ENCODE data around the gene FUZ. TPM values are rescaled to one million over a fixed set of nuclear protein-coding genes. Genes with fewer than 3 reads are reported as not detected.

The FUZ gene
- total RNA-seq, 1 donor from 2014 or later = 14.5 TPM

DNA sequence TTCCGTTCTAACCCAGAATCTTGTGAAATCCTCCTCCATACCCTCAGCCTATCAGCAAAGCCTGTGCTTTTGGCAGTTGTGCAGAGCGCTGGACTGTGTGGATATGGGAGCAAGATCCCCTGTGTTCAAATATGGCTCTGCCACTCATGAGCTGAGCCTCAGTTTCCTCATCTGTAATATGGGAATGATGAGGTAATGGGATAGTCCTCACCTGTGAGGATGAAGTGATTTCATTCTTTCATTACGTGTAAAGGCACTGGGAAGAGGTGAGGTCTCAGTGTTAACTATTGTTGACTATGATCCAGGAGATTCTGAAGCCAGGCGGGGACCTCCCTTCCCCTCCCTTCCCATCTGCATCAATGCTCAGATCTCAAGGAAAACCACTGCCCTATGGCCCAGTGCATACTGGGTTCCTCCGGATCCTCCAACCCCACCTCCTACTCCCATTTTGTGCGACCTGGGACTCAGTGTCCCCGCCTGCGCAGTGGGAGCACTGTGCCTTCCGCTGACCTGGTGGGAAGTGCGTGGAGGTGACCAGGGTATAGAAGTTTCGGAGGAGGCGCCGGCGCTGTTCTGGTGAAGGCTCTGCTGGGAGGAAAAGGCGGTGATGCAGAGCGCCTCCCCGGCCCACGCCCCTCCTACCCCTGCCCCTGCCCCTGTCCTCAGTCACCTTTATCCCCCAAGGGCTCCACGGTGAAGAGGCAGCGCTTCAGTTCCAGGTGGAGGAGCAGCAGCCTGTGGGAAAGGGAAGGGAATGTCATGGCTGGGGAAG lies 5.0 kb downstream of the FUZ start:
- no peak for DNase-seq (ENCODE audit: extremely low read depth, low read depth, low spot score)

DNA sequence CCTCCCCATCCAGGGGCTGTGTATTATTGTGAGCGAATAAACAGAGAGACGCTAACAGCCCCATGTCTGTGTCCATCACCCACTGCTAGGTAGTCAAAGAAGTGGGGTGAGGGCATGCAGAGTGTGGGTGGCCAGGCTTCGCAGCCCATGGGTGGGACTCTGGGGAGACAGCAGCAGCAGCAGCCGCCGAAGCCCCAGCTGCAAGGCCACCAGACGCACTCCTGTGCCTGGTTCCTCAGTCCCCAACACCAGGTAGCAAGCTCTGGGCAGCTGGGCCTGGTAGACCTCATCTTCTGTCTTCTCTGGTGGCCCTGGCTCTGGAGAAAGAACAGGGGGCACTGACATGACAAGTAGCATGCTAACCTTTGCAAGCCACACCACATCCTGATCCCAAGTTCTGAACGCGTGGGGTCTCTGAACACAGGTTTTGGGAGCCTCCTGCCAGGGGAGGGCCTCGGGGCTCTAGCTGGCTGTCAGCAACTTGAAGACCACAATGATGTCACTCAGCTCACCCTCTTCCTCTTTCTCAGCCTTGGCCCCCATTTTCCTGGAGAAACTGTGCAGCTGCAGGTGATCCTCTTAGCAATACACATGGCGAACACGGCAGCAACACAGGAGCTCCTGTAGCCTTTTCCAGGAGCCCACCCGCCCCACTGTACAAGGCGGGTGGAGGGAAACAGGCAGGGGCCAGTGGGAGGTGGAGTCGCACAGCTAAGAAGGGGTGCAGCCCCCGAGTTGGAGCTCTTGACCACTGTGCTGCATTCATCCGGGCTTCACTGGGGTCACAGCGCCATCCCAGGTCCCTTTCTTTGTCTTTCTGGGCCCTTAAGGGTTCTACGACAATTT lies 5.8 kb downstream of the FUZ start:
- no peak for DNase-seq (ENCODE audit: extremely low read depth, low read depth, low spot score)

DNA sequence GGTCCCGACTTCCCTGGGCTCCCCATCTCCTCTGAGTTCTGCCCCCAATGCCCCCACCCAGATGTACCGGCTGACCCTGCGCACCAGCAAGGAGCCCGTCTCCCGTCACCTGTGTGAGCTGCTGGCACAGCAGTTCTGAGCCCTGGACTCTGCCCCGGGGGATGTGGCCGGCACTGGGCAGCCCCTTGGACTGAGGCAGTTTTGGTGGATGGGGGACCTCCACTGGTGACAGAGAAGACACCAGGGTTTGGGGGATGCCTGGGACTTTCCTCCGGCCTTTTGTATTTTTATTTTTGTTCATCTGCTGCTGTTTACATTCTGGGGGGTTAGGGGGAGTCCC lies 6.5 kb downstream of the FUZ start:
- DNase-seq (ENCODE audit: extremely low read depth, low read depth, low spot score) = no peak

DNA sequence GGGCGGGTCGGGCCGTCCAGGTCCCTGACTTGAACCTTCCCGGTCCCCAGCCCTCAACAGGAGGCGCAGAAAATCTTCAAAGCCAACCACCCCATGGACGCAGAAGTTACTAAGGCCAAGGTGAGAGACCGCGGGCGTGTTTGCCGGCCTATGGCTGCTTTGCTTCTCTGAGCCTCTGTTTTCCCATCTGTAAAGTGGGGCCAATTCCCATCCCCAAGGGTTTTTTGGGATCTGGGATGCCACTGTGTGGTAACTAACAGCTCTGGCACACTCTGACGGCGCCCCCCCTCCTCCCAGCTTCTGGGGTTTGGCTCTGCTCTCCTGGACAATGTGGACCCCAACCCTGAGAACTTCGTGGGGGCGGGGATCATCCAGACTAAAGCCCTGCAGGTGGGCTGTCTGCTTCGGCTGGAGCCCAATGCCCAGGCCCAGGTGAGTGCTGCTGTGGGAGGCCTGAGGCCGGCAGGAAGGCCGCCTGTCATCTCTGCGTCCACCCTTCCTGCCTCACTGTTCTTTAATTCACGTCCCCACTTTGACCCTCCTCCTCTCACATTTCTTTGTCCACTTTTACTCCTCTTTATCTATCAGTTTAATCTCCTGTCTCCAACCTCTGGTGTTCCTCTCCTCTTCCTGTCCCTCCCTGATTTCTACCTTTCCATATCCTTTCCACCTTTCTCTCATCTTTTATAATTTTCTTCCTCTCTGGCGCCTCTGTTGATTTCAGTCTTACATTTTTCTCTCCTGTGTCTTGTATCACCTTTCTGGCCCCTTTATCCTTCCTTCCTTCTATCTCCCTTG lies 7.1 kb downstream of the FUZ start:
- DNase-seq (ENCODE audit: extremely low read depth, low read depth, low spot score) = no peak

DNA sequence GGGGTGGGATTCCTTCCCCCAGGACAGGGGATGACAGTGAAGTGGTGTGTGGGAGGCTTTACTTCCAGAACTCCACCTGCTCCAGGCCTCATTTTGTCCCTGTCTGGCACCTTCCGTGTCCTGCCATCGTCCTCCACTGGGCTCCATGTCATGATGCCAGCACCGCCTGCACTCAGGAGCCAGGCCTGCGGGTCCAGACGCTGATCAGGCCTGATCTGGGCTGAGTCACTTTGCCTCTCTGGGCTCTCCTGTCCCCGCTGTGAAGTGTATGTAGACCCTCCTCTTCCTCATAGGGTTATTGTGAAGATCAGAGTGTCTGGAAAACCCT lies 9.6 kb downstream of the FUZ start:
- no peak for DNase-seq (ENCODE audit: extremely low read depth, low read depth, low spot score)

DNA sequence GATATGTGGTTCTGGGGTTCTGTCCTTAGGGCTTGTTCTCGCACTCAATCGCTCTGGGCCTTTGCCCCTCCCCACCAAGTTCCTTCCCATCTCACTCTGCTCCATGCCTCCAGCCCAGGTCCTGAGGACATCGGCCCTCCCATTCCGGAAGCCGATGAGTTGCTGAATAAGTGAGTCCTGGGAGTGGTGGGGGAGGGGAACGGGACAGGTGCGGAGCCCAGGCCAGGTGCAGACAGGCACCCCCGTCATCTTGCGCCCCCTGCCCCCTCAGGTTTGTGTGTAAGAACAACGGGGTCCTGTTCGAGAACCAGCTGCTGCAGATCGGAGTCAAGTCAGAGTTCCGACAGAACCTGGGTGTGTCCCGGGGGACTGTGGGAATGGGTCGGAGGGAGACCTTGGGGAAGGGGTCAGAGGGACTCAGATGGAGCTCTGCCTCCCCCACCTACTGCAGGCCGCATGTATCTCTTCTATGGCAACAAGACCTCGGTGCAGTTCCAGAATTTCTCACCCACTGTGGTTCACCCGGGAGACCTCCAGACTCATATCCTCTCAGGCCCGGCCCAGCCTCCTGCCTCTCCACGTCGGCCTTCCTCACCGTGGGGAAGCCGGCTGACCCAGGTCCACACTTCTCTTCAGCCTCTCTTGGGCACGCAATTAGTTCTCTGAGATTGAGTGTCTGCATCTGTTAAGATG lies 10.1 kb downstream of the FUZ start:
- no peak for DNase-seq (ENCODE audit: extremely low read depth, low read depth, low spot score)

DNA sequence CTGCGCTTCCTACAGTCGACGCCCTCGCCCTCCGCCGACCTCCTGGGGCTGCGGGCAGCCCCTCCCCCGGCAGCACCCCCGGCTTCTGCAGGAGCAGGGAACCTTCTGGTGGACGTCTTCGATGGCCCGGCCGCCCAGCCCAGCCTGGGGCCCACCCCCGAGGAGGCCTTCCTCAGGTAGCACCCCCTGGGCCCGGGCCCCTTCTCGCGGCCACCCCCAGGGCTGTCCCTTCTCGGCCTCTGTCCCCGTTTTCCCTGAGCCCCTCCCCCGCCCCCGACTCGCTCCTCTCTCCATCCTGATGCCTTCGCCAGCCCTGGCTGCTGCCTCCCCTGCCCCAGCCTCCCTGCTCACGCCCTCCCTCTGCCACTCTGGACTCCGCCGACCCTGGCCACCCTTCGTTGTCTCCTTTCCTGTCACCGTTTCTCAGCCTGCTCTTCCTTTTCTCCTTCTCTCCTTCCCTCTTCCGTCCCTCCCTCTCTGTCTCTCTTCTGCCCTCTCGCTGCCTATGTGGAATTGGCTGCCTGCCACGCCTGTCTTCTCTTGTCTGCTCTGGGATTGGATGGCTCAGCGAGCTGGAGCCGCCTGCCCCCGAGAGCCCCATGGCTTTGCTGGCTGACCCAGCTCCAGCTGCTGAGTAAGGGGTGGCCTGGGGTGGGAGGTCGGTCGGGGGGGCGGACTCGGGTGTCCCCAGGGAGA lies 11.0 kb downstream of the FUZ start:
- no peak for DNase-seq (ENCODE audit: extremely low read depth, low read depth, low spot score)

DNA sequence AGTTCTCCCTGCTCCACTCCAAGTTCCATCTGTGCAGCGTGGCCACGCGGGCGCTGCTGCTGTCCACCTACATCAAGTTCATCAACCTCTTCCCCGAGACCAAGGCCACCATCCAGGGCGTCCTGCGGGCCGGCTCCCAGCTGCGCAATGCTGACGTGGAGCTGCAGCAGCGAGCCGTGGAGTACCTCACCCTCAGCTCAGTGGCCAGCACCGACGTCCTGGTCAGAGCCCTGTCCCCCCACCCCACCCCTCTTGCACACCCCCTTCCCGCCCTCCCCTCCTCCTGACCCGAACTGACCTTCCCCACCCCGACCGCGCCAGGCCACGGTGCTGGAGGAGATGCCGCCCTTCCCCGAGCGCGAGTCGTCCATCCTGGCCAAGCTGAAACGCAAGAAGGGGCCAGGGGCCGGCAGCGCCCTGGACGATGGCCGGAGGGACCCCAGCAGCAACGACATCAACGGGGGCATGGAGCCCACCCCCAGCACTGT lies 11.6 kb downstream of the FUZ start:
- no peak for DNase-seq (ENCODE audit: extremely low read depth, low read depth, low spot score)

DNA sequence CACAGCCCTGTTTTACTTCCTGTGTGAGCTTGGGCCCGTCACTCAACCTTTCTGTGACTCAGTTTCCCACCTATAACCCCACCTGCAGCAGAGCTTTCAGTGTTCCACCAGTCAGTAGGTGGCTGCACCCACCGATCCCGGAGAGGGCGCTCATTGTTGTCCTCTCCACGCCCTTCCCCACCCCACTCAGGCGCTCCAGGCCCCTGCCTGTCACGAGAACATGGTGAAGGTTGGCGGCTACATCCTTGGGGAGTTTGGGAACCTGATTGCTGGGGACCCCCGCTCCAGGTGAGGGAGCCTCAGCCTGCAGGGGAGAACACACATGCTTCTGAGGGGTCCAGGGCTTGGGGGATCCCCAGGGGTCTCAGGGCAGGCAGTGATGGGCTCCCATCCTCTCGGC lies 12.3 kb downstream of the FUZ start:
- DNase-seq (ENCODE audit: extremely low read depth, low read depth, low spot score) = no peak

DNA sequence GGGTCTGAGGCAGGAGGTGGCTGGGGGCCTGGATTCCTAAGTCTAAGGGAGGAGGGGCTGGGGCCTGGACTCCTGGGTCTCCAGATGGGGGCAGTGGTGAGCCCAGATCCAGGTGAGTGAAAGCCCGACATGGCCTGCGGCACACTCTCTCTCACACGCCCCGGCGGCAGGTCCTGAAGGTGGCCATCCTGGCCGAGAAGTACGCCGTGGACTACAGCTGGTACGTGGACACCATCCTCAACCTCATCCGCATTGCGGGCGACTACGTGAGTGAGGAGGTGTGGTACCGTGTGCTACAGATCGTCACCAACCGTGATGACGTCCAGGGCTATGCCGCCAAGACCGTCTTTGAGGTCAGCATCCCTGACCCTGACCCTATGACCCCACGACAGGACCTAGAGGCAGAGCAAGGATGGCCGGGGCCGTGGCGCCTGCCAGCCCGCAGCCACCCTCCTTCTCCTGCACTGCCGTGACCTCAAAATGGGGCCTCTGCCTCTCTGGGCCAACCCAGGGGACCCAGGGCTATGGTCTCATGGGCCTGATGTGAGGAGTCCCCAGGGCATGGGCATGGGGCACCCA lies 13.2 kb downstream of the FUZ start:
- DNase-seq (ENCODE audit: extremely low read depth, low read depth, low spot score) = no peak

DNA sequence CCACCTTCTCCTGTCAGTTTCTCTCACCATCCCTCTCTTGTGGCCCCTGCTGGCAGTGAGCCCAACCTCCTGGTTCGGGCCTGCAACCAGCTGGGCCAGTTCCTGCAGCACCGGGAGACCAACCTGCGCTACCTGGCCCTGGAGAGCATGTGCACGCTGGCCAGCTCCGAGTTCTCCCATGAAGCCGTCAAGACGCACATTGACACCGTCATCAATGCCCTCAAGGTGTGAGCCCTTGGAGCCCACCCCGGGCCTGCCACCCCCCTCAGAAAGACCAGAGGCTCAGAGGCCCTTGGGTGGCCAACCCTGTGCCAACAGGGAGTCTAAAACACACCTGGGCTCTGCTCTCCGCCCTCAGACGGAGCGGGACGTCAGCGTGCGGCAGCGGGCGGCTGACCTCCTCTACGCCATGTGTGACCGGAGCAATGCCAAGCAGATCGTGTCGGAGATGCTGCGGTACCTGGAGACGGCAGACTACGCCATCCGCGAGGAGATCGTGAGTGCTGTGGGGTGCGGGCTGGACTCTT lies 13.8 kb downstream of the FUZ start:
- DNase-seq (ENCODE audit: extremely low read depth, low read depth, low spot score) = no peak

DNA sequence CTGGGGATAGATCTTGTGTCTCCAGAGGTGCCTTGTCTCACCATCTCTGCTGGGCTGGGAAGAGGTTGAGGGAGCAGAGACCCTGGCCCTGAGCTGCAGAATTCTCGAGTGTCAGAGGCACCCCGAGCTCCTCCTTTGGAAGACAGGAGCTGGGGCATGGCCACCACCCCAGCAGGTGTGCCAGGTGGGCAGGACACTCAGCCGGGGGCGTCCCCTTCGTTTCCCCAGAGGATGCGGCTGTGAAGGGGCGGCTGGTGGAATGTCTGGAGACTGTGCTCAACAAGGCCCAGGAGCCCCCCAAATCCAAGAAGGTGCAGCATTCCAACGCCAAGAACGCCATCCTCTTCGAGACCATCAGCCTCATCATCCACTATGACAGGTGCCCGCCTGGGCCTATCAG lies 14.5 kb downstream of the FUZ start:
- DNase-seq (ENCODE audit: extremely low read depth, low read depth, low spot score) = no peak

DNA sequence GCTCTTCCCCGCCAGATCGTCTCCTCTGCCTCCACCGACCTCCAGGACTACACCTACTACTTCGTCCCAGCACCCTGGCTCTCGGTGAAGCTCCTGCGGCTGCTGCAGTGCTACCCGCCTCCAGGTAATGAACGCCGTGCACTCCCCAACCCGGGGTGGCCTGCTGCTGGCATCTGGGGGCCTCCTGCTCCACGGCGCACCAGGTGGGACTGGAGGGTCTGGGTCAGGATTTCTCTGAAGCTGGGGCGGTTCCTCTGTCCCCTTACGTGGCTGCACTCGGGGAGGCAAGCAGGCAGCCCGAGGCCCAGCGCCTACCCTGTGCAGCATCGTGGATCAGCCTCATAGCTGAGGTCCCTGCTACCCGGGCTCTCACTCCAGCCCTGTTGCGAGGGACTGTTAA lies 17.5 kb downstream of the FUZ start:
- DNase-seq (ENCODE audit: extremely low read depth, low read depth, low spot score) = no peak

DNA sequence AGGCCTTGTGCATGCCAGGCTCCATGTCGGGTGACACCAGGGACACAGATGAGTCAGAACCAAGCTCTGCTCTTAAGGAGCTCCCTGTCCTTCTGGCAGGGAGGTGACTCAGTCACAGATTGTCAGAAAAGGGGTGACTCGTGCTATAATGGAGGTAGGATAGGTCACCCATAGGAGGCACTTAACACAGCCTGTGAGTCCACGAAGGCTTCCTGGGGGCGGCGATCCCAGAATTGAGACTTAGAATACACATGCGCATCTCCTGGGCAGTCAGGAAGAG lies 19.6 kb downstream of the FUZ start:
- DNase-seq (ENCODE audit: extremely low read depth, low read depth, low spot score) = no peak

DNA sequence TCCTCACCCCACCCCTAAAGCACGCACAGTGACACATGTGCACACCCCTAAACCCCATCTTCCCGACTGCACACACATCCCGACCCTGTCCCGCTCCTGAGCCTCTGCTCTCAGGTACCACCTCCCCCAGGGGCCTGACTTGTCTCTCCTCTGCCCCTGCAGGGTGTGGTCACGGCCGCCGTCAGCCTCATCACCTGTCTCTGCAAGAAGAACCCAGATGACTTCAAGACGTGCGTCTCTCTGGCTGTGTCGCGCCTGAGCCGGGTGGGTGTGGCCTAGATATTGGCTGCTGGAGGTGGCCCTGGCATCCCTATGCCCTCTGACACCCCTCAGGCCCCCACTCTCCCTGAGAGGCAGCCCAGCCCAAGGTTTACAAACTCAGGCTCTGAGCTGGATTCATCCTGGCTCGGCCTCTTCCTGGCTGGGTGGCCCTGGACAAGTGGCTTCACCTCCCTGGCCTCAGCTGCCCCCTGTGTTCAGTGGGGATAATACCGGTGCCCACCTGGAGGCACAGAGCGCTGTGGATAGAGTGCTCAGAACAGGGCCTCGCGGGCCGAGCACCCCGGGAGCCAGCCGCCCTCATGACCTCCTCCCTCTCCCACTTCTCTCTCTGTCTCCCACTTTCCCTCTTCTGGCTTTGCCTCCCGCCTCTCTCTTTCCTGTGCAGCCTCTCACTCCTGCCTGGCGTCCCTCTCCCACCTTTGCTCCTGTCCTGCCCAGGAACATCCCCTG lies 20.1 kb downstream of the FUZ start:
- DNase-seq (ENCODE audit: extremely low read depth, low read depth, low spot score) = no peak

DNA sequence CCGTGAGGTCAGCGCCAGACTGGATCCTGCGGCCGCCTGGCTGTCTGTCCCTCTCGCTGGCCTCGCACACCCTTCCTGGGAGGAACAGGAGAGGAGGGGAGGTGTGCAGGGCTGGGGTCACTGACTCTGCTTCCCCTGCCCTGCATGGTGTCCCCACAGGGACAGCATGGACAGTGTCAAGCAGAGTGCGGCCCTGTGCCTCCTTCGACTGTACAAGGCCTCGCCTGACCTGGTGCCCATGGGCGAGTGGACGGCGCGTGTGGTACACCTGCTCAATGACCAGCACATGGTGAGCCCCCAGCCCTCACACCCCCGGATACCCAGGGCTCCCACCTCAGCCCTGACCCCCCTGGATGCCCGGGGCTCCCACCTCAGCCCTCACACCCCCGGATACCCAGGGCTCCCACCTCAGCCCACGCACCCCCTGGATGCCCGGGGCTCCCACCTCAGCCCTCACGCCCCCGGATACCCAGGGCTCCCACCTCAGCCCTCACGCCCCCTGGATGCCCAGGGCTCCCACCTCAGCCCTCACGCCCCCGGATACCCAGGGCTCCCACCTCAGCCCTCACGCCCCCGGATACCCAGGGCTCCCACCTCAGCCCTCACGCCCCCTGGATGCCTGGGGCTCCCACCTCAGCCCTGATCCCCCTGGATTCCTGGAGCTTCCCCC lies 21.2 kb downstream of the FUZ start:
- no peak for DNase-seq (ENCODE audit: extremely low read depth, low read depth, low spot score)

DNA sequence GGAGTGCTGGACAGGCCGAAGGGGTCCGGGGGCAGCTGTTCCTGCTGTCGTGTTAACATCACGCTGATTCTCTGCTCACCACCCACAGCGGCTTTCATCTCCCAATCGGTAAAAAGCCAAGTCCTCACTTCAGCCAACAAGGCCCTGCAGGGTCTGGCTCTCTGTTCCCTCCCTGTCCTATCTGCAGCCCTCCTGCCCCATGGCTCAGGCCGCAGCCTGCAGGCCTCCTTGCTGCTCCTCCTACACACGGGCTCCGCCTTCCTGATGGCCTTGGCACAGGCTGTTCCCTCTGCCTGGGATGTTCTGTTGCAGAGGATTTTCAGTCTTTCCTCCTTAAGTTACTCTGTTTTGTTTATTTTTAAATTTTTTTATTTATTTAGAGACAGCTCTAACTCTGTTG lies 22.2 kb downstream of the FUZ start:
- DNase-seq (ENCODE audit: extremely low read depth, low read depth, low spot score) = no peak

DNA sequence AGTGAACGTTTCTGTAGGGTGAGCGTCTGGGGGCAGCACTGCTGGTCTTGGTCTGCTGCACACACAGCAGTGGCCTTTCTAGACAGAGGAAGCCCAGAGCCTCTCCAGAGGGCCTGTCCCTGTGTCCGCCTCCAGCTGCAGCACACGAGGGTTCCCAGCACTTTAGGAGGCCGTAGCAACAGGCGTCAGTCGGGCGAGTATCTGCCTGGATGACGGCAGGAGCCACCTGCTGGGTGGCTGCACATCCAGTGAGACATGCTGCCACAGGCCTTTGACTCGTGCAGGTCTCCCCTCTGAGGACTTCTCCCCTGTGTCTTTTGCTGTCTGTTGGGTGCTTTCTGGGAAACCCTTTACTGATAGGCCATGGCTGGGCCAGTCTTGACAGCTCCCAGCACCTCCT lies 24.2 kb downstream of the FUZ start:
- no peak for DNase-seq (ENCODE audit: extremely low read depth, low read depth, low spot score)

DNA sequence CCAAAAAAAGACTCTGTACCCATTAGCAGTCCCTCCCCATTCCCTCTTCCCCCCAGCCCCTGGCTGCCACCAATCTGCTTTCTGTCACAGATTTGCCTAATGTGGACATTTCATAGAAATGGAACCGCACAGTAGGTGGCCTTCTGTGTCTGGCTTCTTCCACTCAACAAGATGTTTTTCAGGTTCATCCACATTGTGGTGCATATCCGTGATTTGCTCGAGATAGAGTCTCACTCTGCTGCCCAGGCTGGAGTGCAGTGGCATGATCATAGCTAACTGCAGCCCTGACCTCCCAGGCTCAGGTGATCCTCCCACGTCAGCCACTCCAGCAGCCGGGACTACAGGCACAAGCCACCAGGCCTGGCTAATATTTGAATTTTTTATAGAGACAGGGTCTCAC lies 25.3 kb downstream of the FUZ start:
- DNase-seq (ENCODE audit: extremely low read depth, low read depth, low spot score) = no peak
